ENCODE results near the gene NMNAT1. TPM values are rescaled to one million over a fixed set of nuclear protein-coding genes. Genes with fewer than 3 reads are reported as not detected.

Gene NMNAT1
- total RNA-seq, 4 donors from 2014 or later: 5.6 to 12.4 (median 8.8) TPM

GRCh38 chr1:9902060-9902452 lies 41.2 kb upstream of the NMNAT1 start:
- H3K9me3 ChIP-seq: no peaks in the 10 kb centered on the region
- H3K36me3 ChIP-seq: no peaks in the 10 kb centered on the region
- DNase-seq: no peak
- no peak overlapping the region for H3K4me3 ChIP-seq
- H3K27me3 ChIP-seq: no peaks in the 10 kb centered on the region
- in situ Hi-C loops (cut with MboI; ENCODE audit: low sequenced_read_pairs in 4 of 4) (no loop called here), intact Hi-C loops (cut with DNase I; ENCODE audit: low total_unique reads) (no loop called here)
- ATAC-seq: no peak
- peaks cover 27 to 62% of the 10 kb centered on the region in 2 donors for H3K4me1 ChIP-seq
- TF ChIP-seq POLR2A (IDR thresholded peaks at IDR 0.05) (no peak), CTCF (IDR thresholded peaks at IDR 0.05 in 4 of 5, conservative IDR thresholded peaks at IDR 0.05 in 1 of 5) (no peak)
- peak overlapping the region; percentile 25 to 82 (median 62) for H3K27ac ChIP-seq

- TF ChIP-seq POLR2A (IDR thresholded peaks at IDR 0.05): no peak
- TF ChIP-seq CTCF (IDR thresholded peaks at IDR 0.05 in 4 of 5, conservative IDR thresholded peaks at IDR 0.05 in 1 of 5): no peak
- peaks cover 35 to 73% of the 10 kb centered on the region in 2 donors for H3K4me1 ChIP-seq
- H3K9me3 ChIP-seq: no peaks in the 10 kb centered on the region
- intact Hi-C loops (cut with DNase I; ENCODE audit: low total_unique reads) (no loop called here), in situ Hi-C loops (cut with MboI; ENCODE audit: low sequenced_read_pairs in 4 of 4) (no loop called here)
- no peaks in the 10 kb centered on the region for H3K27me3 ChIP-seq
- DNase-seq (no peak), ATAC-seq (no peak)
- H3K27ac ChIP-seq: peak overlapping the region in 2 of 4 donors; percentile 53 to 82
- no peaks in the 10 kb centered on the region for H3K36me3 ChIP-seq
- H3K4me3 ChIP-seq: no peak overlapping the region
Observed at GRCh38 chr1:9903801-9904527, 39.3 kb upstream of the NMNAT1 start.

- TF ChIP-seq POLR2A (IDR thresholded peaks at IDR 0.05) (no peak), CTCF (IDR thresholded peaks at IDR 0.05 in 4 of 5, conservative IDR thresholded peaks at IDR 0.05 in 1 of 5) (no peak)
- intact Hi-C loops (cut with DNase I; ENCODE audit: low total_unique reads) (no loop called here), in situ Hi-C loops (cut with MboI; ENCODE audit: low sequenced_read_pairs in 4 of 4) (no loop called here)
- H3K4me1 ChIP-seq: peaks cover 41 to 76% of the 10 kb centered on the region in 2 donors
- H3K27me3 ChIP-seq: no peaks in the 10 kb centered on the region
- DNase-seq (no peak), ATAC-seq (no peak)
- H3K4me3 ChIP-seq: no peak overlapping the region
- H3K36me3 ChIP-seq: no peaks in the 10 kb centered on the region
- H3K27ac ChIP-seq: peak overlapping the region in 2 of 4 donors; percentile 45 to 82
- H3K9me3 ChIP-seq: no peaks in the 10 kb centered on the region
Observed at GRCh38 chr1:9904596-9904995, 38.7 kb upstream of the NMNAT1 start.

GRCh38 chr1:9905010-9905409 lies 38.3 kb upstream of the NMNAT1 start:
- ATAC-seq (no peak), DNase-seq (no peak)
- Histone ChIP-seq H3K4me3 (no peak overlapping the region), H3K4me1 (peaks cover 42 to 73% of the 10 kb centered on the region in 2 donors), H3K36me3 (no peaks in the 10 kb centered on the region), H3K9me3 (no peaks in the 10 kb centered on the region), H3K27ac (peak overlapping the region in 2 of 4 donors; percentile 45 to 82), H3K27me3 (no peaks in the 10 kb centered on the region)
- in situ Hi-C loops (cut with MboI; ENCODE audit: low sequenced_read_pairs in 4 of 4) (no loop called here), intact Hi-C loops (cut with DNase I; ENCODE audit: low total_unique reads) (no loop called here)
- TF ChIP-seq CTCF (IDR thresholded peaks at IDR 0.05 in 4 of 5, conservative IDR thresholded peaks at IDR 0.05 in 1 of 5) (no peak), POLR2A (IDR thresholded peaks at IDR 0.05) (no peak)

All from gastrocnemius medialis (tissue), 4 donors.